Neutrophil (primary cell): Measurements from ENCODE around the gene TMEM106C.
"Not testable (repeated sequence)": the region's sequence is repeated elsewhere in the genome, so short reads cannot be mapped to it uniquely, and the experiment has no call there.

Experiments
- H3K27ac ChIP-seq: fragments of 200-600 bp; sonication (generic); 2 replicates; pipeline ENCODE4 v1.5.1; 2016; ENCODE audit warnings: mild to moderate bottlenecking, moderate library complexity
- H3K27me3 ChIP-seq: fragments of 200-600 bp; sonication (generic); 2 replicates; pipeline ENCODE4 v1.6.0; 2016; ENCODE audit warnings: mild to moderate bottlenecking
- H3K36me3 ChIP-seq: fragments of 200-600 bp; sonication (generic); 2 replicates; pipeline ENCODE4 v1.5.1; 2017
- H3K4me1 ChIP-seq, 2 experiments: fragments of 200-600 bp in 1 of 2; sonication (generic) in 1 of 2; 1 replicate in 1 of 2; 2 replicates in 1 of 2; pipeline versions ENCODE4 v1.5.1 to v1.6.1; 2013 to 2016; ENCODE audit warnings: low read depth in 1 of 2, low read length in 1 of 2, mild to moderate bottlenecking in 1 of 2, moderate library complexity in 1 of 2; ENCODE audit not compliant: control insufficient read depth in 1 of 2, insufficient read depth in 1 of 2
- H3K4me3 ChIP-seq, 2 experiments: fragments of 200-600 bp in 1 of 2; sonication (generic) in 1 of 2; 1 replicate in 1 of 2; 2 replicates in 1 of 2; pipeline ENCODE4 v1.5.1; 2013 to 2016; ENCODE audit warnings: low read depth in 1 of 2, low read length in 1 of 2, mild to moderate bottlenecking in 1 of 2, moderate library complexity in 1 of 2
- H3K9me3 ChIP-seq: fragments of 200-600 bp; sonication (generic); 2 replicates; pipeline ENCODE4 v1.5.1; 2016
- TF ChIP-seq, protein P1 (sequence below): fragments of 200-600 bp; sonication (generic); IDR thresholded peaks from 2 replicates; pipeline ENCODE4 v1.5.1; 2016; ENCODE audit warnings: antibody characterized with exemption

The TMEM106C gene

DNA sequence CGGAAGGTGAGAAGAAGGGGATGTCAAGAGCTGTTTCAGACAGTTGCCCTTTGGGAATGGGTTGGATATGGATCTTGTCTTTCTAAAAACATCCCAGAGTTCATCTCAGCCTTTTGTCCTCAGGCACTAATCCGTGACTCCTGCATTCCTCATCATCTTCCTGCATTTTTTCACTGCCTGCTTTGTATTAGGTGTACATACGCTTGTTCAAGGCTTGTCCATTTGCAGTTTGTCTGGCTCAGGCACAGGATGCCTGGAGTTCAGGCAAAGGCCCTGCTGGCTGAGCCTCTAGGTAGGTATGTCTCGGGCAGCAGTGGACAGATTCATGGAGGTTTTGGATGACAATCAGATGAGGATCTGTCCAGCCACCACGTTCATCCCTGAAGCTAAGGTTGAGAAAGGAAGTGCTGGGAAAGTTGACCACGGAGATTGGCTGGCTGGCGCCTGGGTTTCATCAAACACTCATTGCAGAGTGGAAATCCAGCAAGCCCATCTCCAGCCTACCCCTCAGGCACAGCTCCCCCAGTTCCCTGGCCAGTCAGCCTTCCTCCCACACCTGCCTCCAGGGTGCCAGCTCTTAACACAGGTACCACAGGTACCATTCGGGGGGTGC, 12.4 kb upstream of the TMEM106C start:
- TF ChIP-seq, protein P1, sequence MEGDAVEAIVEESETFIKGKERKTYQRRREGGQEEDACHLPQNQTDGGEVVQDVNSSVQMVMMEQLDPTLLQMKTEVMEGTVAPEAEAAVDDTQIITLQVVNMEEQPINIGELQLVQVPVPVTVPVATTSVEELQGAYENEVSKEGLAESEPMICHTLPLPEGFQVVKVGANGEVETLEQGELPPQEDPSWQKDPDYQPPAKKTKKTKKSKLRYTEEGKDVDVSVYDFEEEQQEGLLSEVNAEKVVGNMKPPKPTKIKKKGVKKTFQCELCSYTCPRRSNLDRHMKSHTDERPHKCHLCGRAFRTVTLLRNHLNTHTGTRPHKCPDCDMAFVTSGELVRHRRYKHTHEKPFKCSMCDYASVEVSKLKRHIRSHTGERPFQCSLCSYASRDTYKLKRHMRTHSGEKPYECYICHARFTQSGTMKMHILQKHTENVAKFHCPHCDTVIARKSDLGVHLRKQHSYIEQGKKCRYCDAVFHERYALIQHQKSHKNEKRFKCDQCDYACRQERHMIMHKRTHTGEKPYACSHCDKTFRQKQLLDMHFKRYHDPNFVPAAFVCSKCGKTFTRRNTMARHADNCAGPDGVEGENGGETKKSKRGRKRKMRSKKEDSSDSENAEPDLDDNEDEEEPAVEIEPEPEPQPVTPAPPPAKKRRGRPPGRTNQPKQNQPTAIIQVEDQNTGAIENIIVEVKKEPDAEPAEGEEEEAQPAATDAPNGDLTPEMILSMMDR: no peak
- peaks cover 5% of the 10 kb centered on the region for H3K27me3 ChIP-seq
- no peaks in the 10 kb centered on the region for H3K9me3 ChIP-seq
- no peak overlapping the region for H3K27ac ChIP-seq
- no peaks in the 10 kb centered on the region for H3K36me3 ChIP-seq
- no peak overlapping the region for H3K4me3 ChIP-seq
- peaks cover 16 to 17% of the 10 kb centered on the region in 2 experiments for H3K4me1 ChIP-seq

GRCh38 chr12:47954058-47954457, 9.3 kb upstream of the TMEM106C start:
- Histone ChIP-seq H3K27me3 (peaks cover 5% of the 10 kb centered on the region), H3K36me3 (no peaks in the 10 kb centered on the region), H3K4me3 (no peak overlapping the region), H3K9me3 (no peaks in the 10 kb centered on the region), H3K4me1 (no peaks in the 10 kb centered on the region), H3K27ac (no peak overlapping the region)
- TF ChIP-seq, protein P1: no peak

- TF ChIP-seq, protein P1: no peak
- no peaks in the 10 kb centered on the region for H3K4me1 ChIP-seq
- H3K27me3 ChIP-seq: peaks cover 8% of the 10 kb centered on the region
- no peak overlapping the region for H3K4me3 ChIP-seq
- no peak overlapping the region for H3K27ac ChIP-seq
- no peaks in the 10 kb centered on the region for H3K9me3 ChIP-seq
- H3K36me3 ChIP-seq: no peaks in the 10 kb centered on the region
Observed at GRCh38 chr12:47954467-47955045, 8.8 kb upstream of the TMEM106C start.

DNA sequence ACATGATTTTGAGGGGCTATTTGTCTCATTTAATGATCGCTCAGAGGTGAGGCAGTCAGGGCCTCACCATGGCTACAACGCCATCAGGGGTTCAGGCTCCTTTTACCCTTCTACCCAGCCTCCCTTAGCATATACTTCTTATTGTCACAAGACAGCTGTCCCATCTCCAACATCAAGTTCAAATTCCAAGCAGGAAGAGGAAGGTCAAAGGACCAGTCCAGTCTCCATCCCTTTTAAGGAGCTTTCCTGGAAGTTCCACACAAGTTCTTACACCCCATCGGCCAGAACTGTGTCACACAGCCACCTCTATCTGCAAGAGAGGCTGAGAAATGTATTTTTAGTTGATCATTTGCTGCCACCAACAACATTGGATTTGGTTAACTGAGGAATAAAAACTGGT, 8.3 kb upstream of the TMEM106C start:
- TF ChIP-seq, protein P1: no peak
- Histone ChIP-seq H3K27ac (no peak overlapping the region), H3K36me3 (no peaks in the 10 kb centered on the region), H3K4me1 (no peaks in the 10 kb centered on the region), H3K27me3 (peaks cover 13% of the 10 kb centered on the region), H3K9me3 (no peaks in the 10 kb centered on the region), H3K4me3 (no peak overlapping the region)

GRCh38 chr12:47957671-47958070, 5.7 kb upstream of the TMEM106C start:
- not testable (repeated sequence) for H3K4me3 ChIP-seq, H3K27ac ChIP-seq, H3K9me3 ChIP-seq, H3K36me3 ChIP-seq, H3K4me1 ChIP-seq
- H3K27me3 ChIP-seq: peaks cover 33% of the 10 kb centered on the region

DNA sequence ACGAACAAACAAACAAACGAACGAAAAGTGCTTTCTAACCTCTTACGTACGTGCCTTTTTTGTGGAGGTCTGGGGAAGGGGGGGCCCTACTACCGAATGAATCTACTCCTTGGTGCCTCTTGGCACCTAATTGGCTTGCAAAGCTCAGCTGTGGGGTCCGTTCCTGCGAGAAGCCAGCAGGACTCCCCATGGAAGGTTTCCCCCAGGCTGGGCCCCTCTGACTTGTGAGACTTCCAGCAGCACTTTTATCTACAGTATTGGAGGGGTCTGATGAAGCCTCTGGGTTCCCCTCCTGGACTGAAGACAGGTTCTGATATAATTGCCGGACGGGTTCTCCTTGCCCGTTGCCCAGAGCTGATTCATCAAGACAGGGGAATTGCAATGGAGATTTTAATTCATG, 1.2 kb upstream of the TMEM106C start:
- no peaks in the 10 kb centered on the region for H3K9me3 ChIP-seq
- H3K27ac ChIP-seq: no peak overlapping the region
- peaks cover 34% of the 10 kb centered on the region for H3K27me3 ChIP-seq
- H3K36me3 ChIP-seq: peaks cover 1% of the 10 kb centered on the region
- peaks cover 7 to 14% of the 10 kb centered on the region in 2 experiments for H3K4me1 ChIP-seq
- H3K4me3 ChIP-seq: no peak overlapping the region
- TF ChIP-seq, protein P1: no peak
